Heart left ventricle (tissue), 16 donors: ENCODE results near the gene CMIP. TPM values are rescaled to one million over a fixed set of nuclear protein-coding genes. Genes with fewer than 3 reads are reported as not detected.

Experiments
- ATAC-seq, 4 donors: fragments of 200-7000 bp; cut with Tn5 transposase; one replicate each; pipeline ENCODE4 v1.9.1; 2020 to 2022; ENCODE audit warnings: moderate library complexity in 4 of 4, mild to moderate bottlenecking in 3 of 4, moderate number of reproducible peaks in 1 of 4
- DNase-seq, 5 donors: peaks; one replicate each; pipeline ENCODE4 v3.0.0-alpha.2; 2020
- H3K27ac ChIP-seq, 12 donors: fragments of 200-600 bp; sonication (generic) in 4 of 12; one replicate each; pipeline versions ENCODE4 v1.5.0 to v1.8.0; 2016 to 2022; ENCODE audit warnings: mild to moderate bottlenecking in 2 of 12
- H3K27me3 ChIP-seq, 9 donors: fragments of 200-600 bp; sonication (generic) in 2 of 9; one replicate each; pipeline versions ENCODE4 v1.5.1 to v1.8.0; 2016 to 2022; ENCODE audit warnings: mild to moderate bottlenecking in 3 of 9
- H3K36me3 ChIP-seq, 9 donors: fragments of 200-600 bp; sonication (generic) in 2 of 9; one replicate each; pipeline versions ENCODE4 v1.5.0 to v1.8.0; 2018 to 2022; ENCODE audit warnings: mild to moderate bottlenecking in 2 of 9
- H3K4me1 ChIP-seq, 12 donors: fragments of 200-600 bp; sonication (generic) in 4 of 12; one replicate each; pipeline versions ENCODE4 v1.5.0 to v1.8.0; 2016 to 2022; ENCODE audit warnings: mild to moderate bottlenecking in 3 of 12
- H3K4me3 ChIP-seq, 12 donors: fragments of 200-600 bp; sonication (generic) in 4 of 12; one replicate each; pipeline versions ENCODE4 v1.5.0 to v1.8.0; 2017 to 2022; ENCODE audit warnings: mild to moderate bottlenecking in 9 of 12, moderate library complexity in 4 of 12
- H3K9me3 ChIP-seq, 12 donors: fragments of 200-600 bp; sonication (generic) in 4 of 12; one replicate each; pipeline versions ENCODE4 v1.5.0 to v1.8.0; 2016 to 2022; ENCODE audit warnings: mild to moderate bottlenecking in 1 of 12
- CTCF ChIP-seq, 12 donors: fragments of 200-600 bp; sonication (generic) in 4 of 12; IDR thresholded peaks; one replicate each; pipeline versions ENCODE4 v1.5.0 to v1.8.0; 2018 to 2022; ENCODE audit warnings: antibody characterized with exemption in 12 of 12, mild to moderate bottlenecking in 5 of 12
- POLR2A ChIP-seq, 2 donors: fragments of 450-650 bp; IDR thresholded peaks; one replicate each; pipeline ENCODE4 v1.6.1; 2017; ENCODE audit warnings: antibody characterized with exemption in 2 of 2, mild to moderate bottlenecking in 2 of 2, moderate library complexity in 2 of 2
- WGBS, 4 donors: extraction: QIAGEN DNeasy Blood & Tissue Kit in 2 of 4; methylation state at CpG; one replicate each; pipeline versions ENCODE4 v1.1.5 to v1.1.7; 2013 to 2018; 5-methylcytosine and 5-hydroxymethylcytosine counted together
- intact Hi-C, 10 donors: fragments of 100-400 bp; cut with DNase I; formaldehyde crosslinking; loops; one replicate each; pipeline versions ENCODE4 v1.11.1 to v1.14.2; 2022
- polyA plus RNA-seq, 2 donors: library from polyadenylated mRNA; stranded (reverse); fragments of 200-250 nt; gene quantifications; one replicate each; pipeline ENCODE4 v1.2.3, GENCODE V29; 2013
- total RNA-seq, 9 donors: library from RNA; depleted of rRNA in 2 of 9; stranded (reverse); fragments of >200 nt in 2 of 9; fragmentation: NEBNext Ultra II Directional in 3 of 9; extraction: Animal tissue kit (Norgen Biotek cat#: 25700) in 3 of 9; gene quantifications; one replicate each; pipeline versions ENCODE4 v1.1.0 to v1.2.4, GENCODE V29; 2016 to 2023
- donor health status: ischemic (EF 13 %, LVEDD 7.1; RV severe dilation, severe dysfunction).
- donor health status: healthy with polysubstance abuse.
- donor health status: DM: no; HTN: yes; CAD: no.
- donor health status: DM: no; HTN: no; CAD: no.
- donor health status: ischemic (EF 25% LVEDD 6.9; RV normal size, moderate dysfunction).
- donor health status: ischemic (EF 25% LVEDD 5.7; RV mildly dilated, moderate dysfunction).
- donor health status: healthy.
- donor health status: DM: yes; HTN: yes; CAD: no.
- donor health status: ischemic (EF 35%, LVEDD 5.7; RV mildly dilated, moderate dysfunction).
- donor health status: nonischemic (EF 11% LVEDD 7.7; RV severe dilation, severe dysfunction).
- donor health status: DM: yes; HTN: yes; CAD: no.
- donor health status: PGD.
- donor health status: ischemic (EF 29% LVEDD 5.4; RV normal size, mild dysfunction).
- donor health status: nonischemic (EF 23%, LVEDD 6.1; RV moderate dilation, normal function).

The CMIP gene
- total and polyA plus RNA-seq, 11 donors, result 4.1 to 48.8 (median 10.6) TPM

DNA sequence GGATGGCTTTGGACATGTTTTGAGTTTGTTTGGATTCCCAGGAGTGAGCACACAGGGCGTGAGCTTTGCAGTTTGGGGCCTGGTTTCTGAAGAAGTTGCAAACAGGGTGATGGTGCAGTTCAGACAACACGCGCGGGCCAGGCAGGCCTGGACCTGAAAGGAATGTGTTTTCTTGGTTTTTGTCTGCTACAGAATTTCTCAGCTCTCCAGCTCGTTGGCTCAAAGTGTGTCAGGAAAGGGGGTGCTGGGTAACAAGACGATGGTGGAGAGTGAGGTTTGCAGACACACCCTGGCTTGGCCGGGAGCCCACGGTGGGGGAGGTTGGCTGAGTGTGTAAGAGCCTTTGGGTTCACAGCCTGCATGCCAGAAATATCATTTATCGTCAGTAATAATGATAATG, 82.3 kb downstream of the CMIP start:
- DNase-seq, result peak in 4 of 5 donors; percentile 44 to 71 (median 64)
- no peaks in the 10 kb centered on the region for H3K9me3 ChIP-seq
- no peaks in the 10 kb centered on the region for H3K27me3 ChIP-seq
- ATAC-seq, result peak in 3 of 4 donors; percentile 38 to 62 (median 60)
- peak overlapping the region in 9 of 12 donors; percentile 12 to 63 (median 44) for H3K27ac ChIP-seq
- H3K4me3 ChIP-seq, result no peak overlapping the region
- WGBS, 4 donors, result 24 to 45% (median 29%) methylated on average over 9 of the region's 9 CpGs
- intact Hi-C loops, result loop anchor here in 2 of 10 donors (2.0 to 5.0 kb wide), 2 partner anchors 16 to 85 kb away; no protein-coding TSS in a partner anchor
- TF ChIP-seq POLR2A (IDR thresholded peaks at IDR 0.05), result no peak
- peaks cover 0 to 8% (median 0%) of the 10 kb centered on the region in 9 donors for H3K36me3 ChIP-seq
- peaks cover 0 to 60% (median 17%) of the 10 kb centered on the region in 12 donors for H3K4me1 ChIP-seq

- Histone ChIP-seq H3K27me3 (no peaks in the 10 kb centered on the region), H3K9me3 (no peaks in the 10 kb centered on the region), H3K27ac (peak overlapping the region in 4 of 12 donors; percentile 13 to 61 (median 49)), H3K4me3 (no peak overlapping the region), H3K4me1 (peaks cover 0 to 54% (median 17%) of the 10 kb centered on the region in 12 donors), H3K36me3 (peaks cover 0 to 8% (median 0%) of the 10 kb centered on the region in 9 donors)
- ATAC-seq (no peak), DNase-seq (no peak)
- TF ChIP-seq CTCF (IDR thresholded peaks at IDR 0.05), result no peak
- no peak for TF ChIP-seq POLR2A (IDR thresholded peaks at IDR 0.05)
- intact Hi-C loops, result loop anchor here in 2 of 10 donors (2.0 to 5.0 kb wide), 2 partner anchors 15 to 85 kb away; no protein-coding TSS in a partner anchor
- 95% methylated on average over 7 of the region's 7 CpGs for WGBS, 4 donors
These were observed 83.0 kb downstream of the CMIP start for GRCh38 chr16:81527477-81528178.

DNA sequence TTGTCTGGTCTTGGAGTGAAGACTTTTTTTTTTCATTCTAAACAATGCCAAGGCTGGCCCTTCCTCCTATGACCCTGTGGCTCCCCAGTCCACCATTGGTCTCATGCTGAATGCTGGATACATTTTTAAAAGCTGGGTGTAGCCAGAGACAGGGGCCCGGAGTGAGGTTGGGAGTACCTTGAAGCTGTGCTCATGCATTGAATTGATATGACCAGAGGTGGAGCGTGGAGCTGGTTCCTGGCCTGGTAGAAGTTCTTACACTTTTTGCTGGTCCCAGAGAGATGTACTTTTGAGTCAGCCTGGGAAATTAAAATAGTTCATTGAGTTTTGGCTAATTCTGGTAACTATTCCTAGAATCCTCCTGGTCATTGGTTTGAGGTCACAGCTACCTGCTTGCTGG, 83.6 kb downstream of the CMIP start:
- Histone ChIP-seq H3K36me3 (peaks cover 0 to 7% (median 0%) of the 10 kb centered on the region in 9 donors), H3K4me1 (peaks cover 0 to 50% (median 17%) of the 10 kb centered on the region in 12 donors), H3K9me3 (no peaks in the 10 kb centered on the region), H3K27me3 (no peaks in the 10 kb centered on the region), H3K4me3 (no peak overlapping the region), H3K27ac (no peak overlapping the region)
- WGBS, 4 donors, result 99 to 100% (median 99%) methylated on average over 2 of the region's 2 CpGs
- intact Hi-C loops, result loop anchor here in 1 of 10 donors (5.0 kb wide), 1 partner anchor 84 kb away; no protein-coding TSS in a partner anchor
- TF ChIP-seq POLR2A (IDR thresholded peaks at IDR 0.05), result no peak
- no peak for TF ChIP-seq CTCF (IDR thresholded peaks at IDR 0.05)
- DNase-seq (no peak), ATAC-seq (no peak)

- Histone ChIP-seq H3K27ac (no peak overlapping the region), H3K9me3 (no peaks in the 10 kb centered on the region), H3K27me3 (no peaks in the 10 kb centered on the region), H3K4me1 (peaks cover 0 to 31% (median 17%) of the 10 kb centered on the region in 12 donors), H3K4me3 (no peak overlapping the region), H3K36me3 (no peaks in the 10 kb centered on the region)
- TF ChIP-seq POLR2A (IDR thresholded peaks at IDR 0.05) (no peak), CTCF (IDR thresholded peaks at IDR 0.05) (no peak)
- intact Hi-C loops, result no loop called here
- ATAC-seq, result no peak
- 95 to 98% (median 97%) methylated on average over 16 of the region's 16 CpGs for WGBS, 4 donors
- DNase-seq, result no peak
These were observed 85.7 kb downstream of the CMIP start for GRCh38 chr16:81530296-81530721.
